GM21723 (cell line): ENCODE measurements around the gene PEX3.
A peak's percentile ranks its signal among the peaks of the same experiment; 100 is the strongest.

Experiments
- ATAC-seq: cut with Tn5 transposase; IDR thresholded peaks from one replicate; pipeline ENCODE4 v1.9.1; 2021; ENCODE audit warnings: mild to moderate bottlenecking, moderate library complexity; ENCODE audit not compliant: unreplicated experiment

PEX3 gene

DNA sequence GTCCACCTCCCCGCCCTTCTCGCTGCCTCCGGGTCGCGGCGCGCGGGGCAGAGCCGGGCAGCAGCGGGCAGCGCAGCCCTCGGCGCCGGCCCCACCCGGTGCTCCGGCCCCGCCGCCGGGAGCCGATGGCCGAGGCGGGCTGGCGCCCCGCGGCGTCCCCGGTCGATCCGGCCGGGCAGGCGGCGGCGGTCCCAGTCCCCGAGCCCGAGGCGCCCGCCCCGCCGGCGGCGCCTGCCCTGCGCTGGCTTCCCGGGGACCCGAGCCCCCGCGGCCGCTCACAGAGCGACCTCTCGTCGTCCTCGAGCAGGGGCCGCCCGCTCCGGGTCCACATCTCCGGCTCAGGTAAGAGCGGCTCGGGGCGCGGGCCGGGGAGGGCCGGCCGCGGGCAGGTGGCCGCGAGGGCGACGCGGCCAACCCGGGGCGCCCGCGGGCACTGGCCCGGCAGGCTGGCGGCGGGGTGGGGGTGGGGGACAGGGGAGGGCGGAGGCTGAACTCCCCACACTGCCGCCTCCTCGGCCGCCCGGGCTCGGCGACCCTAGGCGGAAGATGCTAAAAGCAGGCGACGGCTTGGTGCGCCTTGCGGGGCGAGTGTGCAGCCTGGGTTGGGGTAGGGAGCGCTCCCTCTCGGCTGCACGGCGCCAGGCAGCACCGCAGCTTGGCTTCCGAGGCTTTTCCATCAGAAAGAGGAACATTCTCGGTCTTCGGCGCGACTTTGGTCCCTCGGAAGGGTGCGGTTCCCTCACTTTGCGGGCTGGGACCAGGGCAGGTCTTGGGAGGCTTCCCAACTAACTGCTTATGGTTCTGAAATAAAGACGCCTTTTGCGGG lies 86.5 kb downstream of the PEX3 start:
- peak; percentile 69 for ATAC-seq

DNA sequence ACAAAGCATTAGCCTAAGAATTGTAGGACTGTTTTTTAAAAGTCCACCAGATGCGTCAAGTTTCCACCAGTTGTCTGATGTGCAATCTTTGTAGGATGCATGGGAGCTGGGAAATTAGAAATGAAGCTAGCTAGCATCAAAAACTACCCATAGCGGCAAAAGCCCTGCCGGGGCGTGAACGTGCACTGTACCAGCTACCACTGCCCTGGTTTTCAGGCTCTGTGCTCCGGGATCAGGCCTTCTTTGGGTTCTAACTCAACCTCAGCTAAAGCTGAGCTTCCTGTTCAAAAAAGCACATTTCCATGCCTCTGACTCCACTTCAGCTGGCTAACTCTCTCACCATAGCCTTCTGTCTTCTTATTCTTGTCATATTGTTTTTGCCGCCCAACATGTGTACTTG lies 87.8 kb downstream of the PEX3 start:
- ATAC-seq = no peak

DNA sequence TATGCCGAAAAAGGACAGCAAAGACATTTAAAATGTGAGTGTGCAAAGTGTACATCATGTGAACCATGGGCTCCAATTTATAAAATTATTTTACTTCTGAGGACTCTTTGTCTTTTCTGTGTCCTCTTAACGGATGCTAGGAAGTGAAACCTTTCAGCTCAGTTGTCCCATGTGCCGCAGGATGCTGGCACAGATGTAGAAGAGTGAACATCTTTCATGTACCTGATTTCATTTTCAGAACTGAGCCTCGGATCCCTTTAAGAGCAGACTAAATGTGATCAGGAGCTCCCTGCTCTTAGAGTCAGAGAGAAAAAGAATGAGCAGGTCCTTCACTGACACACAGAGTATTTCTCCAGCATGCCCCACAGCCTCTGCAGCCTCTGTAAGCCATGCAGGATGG lies 88.5 kb downstream of the PEX3 start:
- ATAC-seq = no peak

DNA sequence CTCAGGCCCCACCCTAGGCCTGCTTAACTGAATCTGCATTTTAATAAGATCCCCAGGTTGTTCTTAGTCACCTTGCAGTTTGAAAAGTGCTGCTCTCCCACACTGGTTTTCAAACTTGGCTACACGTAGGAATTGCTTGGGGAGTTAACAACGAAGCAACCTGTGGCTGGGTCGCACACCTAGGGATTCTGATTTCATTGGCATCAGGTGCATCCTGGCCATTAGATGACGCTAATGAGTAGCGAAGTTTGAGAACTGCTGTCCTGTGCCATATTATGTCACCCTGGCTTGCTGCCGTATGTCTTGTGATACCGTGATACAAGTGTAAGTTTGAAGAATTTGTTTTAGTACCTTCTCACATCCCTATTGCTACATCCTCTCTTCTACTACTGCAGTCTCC lies 89.1 kb downstream of the PEX3 start:
- no peak for ATAC-seq

DNA sequence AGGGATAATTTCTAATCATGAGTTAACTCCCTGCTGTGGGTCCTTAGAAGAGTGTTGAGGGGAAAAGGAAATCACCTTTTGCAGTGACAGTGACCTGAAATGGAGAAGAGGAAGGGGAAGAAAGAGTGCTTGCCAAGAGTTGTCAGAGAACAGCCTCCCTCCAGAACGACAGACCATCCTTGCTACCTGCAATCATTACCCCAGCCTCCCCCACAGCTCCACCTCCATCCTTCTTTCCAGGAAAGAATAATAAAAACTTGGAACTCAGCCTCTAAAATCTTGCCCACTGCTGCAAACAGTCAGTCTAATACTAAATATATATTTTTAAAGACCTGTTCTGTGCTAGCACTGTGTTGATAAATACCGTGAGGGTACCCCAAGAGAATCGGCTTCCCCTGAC lies 89.6 kb downstream of the PEX3 start:
- no peak for ATAC-seq
